Cardiac fibroblast (primary cell): ENCODE results near the gene OPRL1.

ENCODE experiments used
- DNase-seq, 2 donors: peaks; one replicate each; pipeline versions ENCODE4 v3.0.0 to v3.0.0-alpha.2; 2010; ENCODE audit warnings: low read depth in 2 of 2
- H3K4me3 ChIP-seq, 2 donors: replicated peaks in 1 of 2; 1 replicate in 1 of 2; 2 replicates in 1 of 2; pipeline ENCODE4 v1.5.1; 2011; ENCODE audit warnings: low read depth in 2 of 2, low read length in 2 of 2, mild to moderate bottlenecking in 2 of 2, moderate library complexity in 1 of 2
- CTCF ChIP-seq: IDR thresholded peaks from one replicate; pipeline ENCODE4 v1.5.1; 2011; ENCODE audit warnings: low read depth, mild to moderate bottlenecking, low read length, inconsistent platforms

The OPRL1 gene

GRCh38 chr20:64038565-64039292 is 41.2 kb upstream of the OPRL1 start:
- peak; percentile 65 to 76 for DNase-seq
- peak; percentile 51 for TF ChIP-seq CTCF
- H3K4me3 ChIP-seq, result peak overlapping the region; percentile 19 to 38

GRCh38 chr20:64039293-64040160 is 40.4 kb upstream of the OPRL1 start:
- H3K4me3 ChIP-seq, result peak overlapping the region; percentile 11 to 21
- DNase-seq, result no peak
- no peak for TF ChIP-seq CTCF

DNA sequence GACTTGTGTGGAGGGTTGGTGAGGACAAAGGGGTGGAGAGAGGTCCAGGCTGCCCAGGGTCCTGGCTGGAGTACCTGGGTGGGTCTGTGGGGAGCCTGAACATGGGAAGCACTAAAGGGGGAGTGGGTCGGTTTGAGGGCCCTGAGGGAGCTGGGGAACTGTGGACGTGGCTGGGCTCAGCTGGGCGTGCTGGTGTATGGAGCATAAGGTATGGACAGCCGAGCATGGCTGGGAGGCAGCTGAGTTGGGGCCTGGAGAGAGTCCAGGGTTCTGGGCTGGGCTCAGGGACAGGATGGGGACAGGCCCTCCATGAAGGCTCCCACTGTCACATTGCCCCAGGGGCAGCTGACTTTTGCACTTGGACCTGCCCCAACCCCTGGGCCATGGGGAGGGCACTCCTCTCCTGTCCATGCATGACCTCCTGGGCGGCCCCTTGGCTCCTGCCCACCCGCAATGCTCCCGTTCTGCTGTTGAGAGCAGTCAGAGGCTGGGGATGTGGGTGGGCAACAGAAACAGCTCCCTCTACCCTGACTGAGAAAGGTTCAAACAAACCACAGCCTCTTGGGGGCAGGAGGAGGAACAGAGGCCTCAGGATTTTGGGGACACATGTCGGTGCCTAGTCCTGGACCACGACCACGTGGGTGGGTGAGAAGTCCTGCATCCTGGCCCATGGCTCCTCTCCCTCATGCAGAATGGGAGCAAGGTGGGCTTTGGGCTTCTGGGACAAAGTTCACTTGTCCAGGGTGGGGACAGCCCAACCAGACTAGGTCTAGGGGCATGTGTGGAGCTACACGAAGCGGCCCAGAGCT is 39.4 kb upstream of the OPRL1 start:
- H3K4me3 ChIP-seq, result no peak overlapping the region
- TF ChIP-seq CTCF, result no peak
- DNase-seq, result no peak

DNA sequence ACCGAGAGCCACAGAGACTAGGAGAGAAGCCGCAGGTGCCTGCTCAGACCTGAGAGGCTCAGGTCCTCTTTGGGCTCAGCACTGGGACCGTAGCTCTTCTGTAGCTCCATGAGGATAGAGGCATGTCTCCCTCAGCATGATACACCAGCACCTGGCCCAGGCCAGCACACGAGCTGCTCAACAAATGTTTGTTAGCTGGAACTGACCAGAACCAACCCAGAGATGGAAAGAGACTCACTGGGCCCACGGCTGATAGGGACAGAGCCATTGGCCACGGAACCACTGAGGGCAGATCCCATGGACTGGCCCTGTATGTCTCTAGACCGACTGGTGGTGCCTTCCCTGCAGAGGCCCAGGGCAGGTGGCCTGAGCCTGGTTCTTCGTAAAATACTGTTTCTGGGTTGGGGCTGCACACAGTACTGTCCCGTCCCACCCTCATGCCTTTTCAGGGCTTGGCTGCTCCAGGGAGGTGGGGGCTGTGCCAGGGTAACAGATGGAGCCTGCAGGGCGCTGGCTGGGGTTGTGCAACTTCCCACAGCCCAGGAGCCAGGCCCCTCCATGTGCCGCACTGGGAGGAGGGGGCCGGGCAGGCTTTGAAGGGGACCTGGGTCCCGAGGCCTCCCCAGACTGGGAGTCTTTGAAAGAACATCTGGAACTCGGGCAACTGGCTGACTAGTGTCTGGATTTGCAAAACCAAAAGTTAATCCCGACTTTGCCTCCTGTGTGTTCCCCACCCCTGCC is 38.7 kb upstream of the OPRL1 start:
- no peak overlapping the region for H3K4me3 ChIP-seq
- TF ChIP-seq CTCF, result no peak
- DNase-seq, result no peak

DNA sequence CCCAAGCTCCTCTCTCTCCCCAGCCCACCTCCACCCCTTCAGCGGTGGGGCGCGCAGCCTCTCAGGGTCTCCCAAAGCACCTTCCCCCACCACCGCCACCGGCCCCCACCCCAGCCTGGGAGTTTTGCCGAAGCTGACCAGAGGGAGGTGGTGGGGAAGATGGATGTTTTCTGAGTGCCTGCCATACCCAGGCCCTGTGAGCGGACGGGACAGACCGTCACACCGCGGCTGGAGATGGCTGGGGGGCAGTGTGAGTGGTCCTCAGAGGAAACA is 38.2 kb upstream of the OPRL1 start:
- H3K4me3 ChIP-seq, result no peak overlapping the region
- DNase-seq, result no peak
- no peak for TF ChIP-seq CTCF
